GM19025 (cell line): ENCODE data around the gene TYW5.

Experiments used
- ATAC-seq: cut with Tn5 transposase; IDR thresholded peaks from one replicate; pipeline ENCODE4 v1.9.1; 2021; ENCODE audit warnings: mild to moderate bottlenecking, low read depth, moderate library complexity; ENCODE audit not compliant: unreplicated experiment

TYW5 gene

DNA sequence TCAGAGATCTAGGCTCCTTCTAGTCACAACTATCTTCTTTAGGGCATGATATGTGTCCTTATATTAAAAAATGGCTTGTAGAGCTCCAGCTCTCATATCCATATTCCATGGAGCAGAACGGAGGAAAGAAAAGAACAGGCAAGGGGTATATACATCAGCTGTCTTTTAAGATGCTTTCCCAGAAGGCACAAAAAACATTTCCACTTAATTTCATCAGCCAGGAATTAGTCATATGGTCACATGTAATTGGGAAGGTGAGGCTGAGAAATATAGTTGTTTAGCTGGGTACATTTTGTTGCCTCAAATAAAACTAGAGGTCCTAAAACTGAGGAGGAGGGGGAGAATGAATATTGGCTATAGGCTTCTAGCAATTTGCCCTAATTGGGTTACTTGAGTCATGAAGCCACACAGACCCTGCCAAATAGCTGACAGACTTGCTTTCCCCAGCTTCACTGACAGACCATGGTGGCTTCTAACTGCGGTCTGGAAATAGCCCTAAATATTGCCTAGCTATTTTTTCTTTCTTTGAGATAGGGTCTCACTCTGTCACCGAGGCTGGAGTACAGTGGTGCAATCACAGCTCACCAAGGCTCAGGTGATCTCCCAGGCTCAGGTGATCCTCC is 20.1 kb upstream of the TYW5 start:
- ATAC-seq: no peak

DNA sequence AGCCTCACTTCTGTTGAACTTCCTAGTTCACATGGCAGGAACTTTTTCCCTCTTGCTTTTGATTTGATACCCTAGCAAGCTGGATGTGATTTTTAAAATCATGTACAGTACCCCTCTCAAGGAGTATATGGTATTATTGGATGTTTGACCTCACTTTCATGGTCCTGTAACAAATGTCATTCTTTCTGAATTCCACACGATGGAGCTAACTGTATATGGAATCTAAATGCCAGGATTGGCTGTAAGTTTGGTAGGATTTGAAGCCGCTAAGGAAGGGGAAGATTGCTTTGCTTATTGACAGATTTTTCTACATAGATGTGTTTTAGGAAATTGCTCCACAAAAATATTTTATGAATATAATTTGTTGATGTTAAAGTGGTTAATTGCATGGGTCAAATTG is 18.4 kb upstream of the TYW5 start:
- no peak for ATAC-seq

DNA sequence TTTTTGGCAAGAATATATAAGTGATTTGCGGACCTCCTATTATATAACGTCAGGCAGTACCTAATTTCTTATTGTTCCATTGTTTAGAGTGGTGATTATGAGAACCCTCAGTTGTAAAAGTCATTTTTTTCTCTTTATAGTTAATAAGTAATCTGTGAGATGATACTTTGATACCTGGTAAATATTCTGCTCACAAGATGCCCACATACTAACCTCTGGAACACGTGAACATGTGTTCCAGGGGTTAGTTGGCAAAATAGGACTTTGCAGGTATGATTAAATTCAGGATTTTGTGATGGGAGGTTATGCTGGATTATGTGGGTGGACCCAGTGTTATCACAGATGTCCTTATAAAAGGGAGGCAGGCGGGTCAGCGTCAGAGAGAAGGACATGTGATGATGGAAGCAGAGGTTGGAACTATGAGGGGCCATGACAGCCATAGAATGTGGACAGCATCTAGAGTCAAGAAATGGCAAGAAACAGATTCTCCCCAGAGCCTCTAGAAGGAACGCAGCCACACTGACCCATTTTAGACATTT is 16.9 kb upstream of the TYW5 start:
- ATAC-seq: no peak

DNA sequence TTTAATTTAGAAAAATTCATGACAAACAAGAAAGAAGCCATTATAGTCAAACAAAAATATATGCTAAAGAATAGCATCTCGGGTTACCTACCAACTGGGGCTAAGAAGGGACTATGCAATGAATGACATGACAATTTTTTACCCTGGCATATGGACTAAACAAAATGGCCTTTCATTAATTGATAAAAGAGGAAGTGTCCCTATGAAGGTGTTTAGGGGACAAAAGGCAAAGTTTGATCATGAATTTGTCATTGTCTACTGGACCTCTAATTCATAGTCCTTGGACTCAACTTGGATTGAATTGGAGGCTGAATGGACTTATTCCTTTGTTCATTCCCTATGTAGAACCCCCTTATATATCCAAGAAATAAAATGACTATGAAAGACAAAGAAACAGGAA is 12.8 kb upstream of the TYW5 start:
- ATAC-seq: no peak

DNA sequence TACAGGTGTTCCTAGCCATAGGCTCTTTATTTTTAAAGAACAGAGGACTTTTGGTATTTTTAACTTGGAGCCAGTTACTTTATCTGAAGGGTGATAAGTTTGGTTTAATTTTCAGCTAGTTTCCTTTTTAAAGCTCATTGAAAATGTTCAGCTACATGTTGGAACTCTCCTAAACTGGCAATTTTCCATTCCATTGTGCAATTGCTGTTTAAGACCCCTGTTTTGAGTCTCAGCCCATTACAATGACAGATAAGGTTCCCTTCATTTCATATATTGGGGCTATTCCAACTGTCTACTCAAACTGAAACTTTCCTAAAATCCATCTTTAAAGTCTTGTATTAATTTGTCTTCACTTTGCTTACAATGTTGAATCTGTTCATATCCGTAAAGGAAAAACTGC is 11.7 kb upstream of the TYW5 start:
- ATAC-seq: no peak

DNA sequence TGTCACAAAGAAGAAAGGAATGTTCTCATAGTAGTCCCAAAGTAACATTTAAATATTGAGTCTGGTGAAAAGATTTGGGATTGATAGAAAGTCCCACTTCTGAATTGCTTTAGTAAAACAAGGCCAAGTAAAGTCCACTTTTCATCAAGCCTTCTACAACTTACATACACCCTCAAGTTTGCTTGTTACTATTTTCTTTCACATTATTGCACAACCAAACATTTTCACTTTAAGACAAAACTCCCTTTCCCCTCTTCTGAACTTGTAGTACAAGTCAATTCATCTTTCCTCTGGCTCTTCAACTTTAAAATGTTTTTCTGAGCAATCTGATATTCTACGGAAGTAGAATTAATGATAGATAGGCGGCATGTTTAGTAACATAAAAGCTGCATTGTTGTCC is 11.1 kb upstream of the TYW5 start:
- no peak for ATAC-seq

DNA sequence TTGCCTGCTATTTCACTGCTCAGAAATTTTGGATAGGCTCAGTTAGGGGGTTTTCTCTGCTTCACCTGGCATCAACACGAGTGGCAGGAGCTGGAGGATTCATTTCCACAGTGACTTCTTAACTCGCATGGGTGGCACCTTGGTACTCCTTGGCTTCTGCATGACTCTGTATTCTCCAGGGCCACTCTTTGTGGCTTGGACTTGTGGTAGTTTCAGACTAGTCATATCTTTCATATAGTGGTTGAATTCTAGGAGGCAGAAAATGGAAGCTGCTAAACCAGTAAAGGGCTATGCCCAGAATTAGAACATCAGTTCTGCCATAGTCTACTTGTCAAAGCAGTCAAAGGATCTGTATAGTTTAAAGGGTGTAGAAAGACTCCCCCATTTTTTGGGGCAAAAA is 6.9 kb upstream of the TYW5 start:
- no peak for ATAC-seq

DNA sequence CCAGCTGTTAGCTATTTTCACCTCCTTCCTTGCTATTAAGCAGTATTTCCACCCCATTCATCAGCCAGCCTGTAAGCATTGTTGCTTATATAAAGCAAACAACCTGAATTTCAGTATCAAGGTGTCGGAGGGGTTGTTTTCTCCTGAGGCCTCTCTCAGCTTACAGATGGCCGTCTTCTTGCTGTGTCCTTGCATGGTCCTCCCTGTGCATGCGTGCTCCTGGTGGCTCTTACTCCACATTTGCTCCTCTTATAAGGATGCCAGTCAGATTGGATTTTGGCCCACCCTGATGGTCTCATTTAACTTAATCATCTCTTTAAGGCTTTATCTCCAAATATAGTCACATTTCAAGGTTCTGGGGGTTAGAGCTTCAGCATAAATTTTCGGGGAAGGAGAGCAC is 2.7 kb upstream of the TYW5 start:
- no peak for ATAC-seq

DNA sequence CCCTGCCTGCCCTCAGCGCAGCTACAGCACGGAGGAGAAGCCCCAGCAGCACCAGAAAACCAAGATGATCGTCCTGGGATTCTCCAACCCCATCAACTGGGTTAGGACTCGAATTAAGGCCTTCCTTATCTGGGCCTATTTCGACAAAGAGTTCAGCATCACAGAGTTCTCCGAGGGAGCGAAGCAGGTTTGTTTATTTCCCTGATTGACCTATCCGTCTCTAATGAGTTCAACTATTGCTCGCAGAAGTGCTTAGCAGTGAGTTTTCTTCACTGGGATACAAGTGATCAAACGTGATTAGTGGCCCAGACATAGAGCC is 730 bp upstream of the TYW5 start:
- ATAC-seq: no peak

DNA sequence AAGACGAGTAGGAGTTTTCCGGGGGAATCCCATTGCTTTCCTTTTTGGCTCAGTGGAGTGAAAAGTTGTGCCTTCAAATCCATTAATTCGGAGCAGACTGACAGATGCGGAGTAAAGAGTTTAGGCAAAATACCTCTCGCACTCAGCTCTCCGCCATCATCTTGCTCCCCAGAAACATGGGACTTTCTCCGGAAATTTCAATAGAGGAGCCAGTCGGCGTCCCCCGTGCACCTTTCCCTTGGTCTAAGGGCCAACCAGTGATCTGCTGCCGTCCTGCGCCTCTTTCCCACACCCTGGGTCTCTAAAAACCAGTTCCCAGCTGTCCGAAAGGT is 318 bp downstream of the TYW5 start:
- ATAC-seq: peak; percentile 42

DNA sequence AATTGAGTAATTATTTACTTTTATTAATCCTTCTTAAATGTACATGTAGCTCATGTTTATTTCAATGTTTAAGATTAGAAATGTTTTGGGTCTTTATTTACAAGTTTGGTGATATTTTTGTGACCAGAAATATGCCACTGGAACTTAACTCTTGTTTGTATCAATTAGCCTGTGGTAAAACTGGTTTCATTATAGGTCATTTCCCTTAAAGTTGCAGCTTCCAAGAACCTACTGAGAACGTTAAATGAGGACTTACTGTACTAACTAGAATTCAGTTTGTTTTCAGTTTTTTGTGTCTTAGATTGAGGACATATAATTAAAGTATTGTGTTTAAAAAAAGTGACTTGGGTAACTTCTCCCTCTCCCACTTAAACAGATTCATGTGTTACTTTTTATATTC is 4.3 kb downstream of the TYW5 start:
- ATAC-seq: no peak

DNA sequence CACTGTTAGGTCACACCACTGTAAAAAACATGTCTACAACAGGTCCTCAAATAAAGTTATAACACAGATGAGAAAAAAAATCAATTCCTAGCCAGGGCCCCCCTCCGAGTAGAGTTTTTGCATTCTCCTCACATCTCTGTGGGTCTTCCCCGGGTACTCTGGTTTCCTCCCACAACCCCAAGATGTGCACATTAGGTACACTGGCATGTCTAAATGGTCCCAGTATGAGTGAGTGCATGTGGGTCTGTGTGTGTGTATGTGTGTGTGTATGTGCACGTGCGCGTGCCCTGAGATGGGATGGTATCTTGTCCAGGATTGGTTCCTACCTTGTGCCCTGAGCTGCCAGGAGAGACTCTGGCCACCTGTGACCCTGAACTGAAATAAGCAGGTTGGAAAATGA is 4.9 kb downstream of the TYW5 start:
- no peak for ATAC-seq

DNA sequence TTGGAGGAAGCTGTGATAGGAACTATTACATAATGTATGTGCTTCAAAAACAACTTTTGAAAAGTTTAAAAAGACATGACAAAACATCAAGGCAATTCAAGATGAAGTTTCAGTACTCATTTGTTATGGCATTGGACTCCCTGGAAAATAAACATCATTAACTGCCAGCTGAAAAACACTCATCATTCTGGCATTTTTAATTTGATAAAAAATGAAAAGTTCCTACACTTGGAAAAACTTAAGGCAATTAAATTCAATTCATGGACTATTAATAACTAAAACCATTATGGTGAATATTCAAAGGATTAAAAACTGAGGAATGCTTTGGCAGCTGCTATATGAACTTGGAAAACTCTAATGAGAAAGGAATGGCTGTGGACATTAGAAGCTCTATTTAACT is 8.5 kb downstream of the TYW5 start:
- no peak for ATAC-seq

DNA sequence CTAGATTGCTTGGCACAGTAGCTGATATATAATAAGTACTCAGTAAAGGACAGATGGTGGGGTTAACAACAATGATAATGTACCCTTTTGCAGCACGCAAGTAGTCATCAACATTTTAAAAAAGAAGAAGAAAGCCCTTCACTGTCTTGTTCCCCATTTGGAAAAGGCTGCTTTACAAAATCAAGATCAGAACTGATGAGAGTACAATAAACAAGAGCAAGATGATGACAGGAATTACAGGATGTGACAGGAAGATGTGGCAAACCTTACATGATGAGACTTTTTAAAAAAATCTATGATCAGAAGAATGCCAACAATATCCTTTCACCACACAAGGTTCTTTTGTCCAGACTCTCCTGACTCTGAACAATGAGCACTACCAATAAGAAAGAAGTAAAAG is 9.1 kb downstream of the TYW5 start:
- no peak for ATAC-seq

DNA sequence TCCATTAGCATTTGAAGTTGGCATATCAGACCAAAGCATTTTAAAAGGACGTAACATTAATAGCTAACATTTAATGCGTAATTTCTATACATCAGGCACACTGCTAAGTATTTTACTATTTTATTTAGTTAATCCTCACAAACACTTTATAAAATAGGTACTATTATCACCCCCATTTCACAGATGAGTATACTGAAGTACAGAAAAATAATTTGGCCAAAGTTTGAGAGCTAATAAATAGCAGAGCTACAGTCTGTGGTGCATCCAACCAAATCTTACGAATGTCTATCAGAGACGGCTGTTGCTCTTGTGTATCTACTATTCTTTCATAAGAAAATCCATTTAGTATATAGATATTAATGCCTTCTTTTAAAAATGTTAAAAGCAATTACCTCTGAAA is 11.9 kb downstream of the TYW5 start:
- no peak for ATAC-seq

DNA sequence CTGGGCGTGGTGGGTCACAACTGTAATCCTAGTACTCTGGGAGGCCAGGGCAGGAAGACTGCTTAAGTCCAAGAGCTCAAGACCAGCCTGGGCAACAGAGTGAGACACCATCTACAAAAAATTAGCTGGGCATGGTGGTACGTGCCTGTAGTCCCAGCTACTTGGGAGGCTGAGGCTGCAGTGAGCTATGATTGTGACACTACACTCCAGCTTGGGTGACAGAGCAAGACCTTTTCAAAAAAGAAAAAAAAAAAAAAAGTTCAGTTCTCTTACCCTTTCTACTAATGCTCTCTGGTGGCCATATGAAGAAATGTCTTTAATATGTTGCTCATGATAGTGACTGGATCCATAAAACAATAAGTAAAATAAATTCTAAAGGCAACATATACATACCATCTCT is 14.9 kb downstream of the TYW5 start:
- no peak for ATAC-seq

DNA sequence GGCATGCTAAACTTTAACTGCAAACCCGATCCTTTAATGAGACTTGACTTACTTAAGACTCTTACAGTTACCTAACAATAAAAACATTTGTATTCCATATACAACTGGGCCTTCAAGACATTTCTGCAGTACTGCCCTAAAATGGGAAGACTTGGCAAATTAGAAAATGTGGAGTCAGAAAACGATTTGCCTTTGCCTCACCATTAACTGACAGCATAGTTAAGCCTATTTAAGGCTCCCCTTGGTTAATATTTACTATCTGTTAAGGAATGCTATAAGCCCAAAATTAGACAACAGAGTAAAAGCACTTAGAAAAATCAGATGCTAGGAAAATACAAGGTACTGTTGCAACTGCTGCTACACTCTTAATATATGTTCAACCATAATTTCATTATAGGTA is 18.7 kb downstream of the TYW5 start:
- no peak for ATAC-seq

DNA sequence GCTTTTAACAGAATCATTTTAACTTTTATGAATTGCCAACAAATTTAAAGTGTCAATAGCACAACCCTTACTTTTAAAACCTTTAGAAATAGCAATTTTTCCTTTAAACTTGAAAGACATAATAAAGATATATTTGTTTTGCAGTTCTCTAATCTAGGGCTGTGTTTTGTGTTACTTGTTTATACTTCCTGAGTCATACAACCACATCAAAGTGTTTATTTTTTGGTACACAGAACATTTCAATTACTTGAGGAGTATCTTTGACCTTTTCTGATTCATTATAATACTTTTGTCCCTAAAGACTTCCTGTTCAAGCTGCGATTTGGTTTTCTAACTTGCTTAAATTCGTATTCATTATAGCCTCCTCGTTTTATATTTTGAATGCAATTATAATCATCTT is 21.8 kb downstream of the TYW5 start:
- no peak for ATAC-seq

DNA sequence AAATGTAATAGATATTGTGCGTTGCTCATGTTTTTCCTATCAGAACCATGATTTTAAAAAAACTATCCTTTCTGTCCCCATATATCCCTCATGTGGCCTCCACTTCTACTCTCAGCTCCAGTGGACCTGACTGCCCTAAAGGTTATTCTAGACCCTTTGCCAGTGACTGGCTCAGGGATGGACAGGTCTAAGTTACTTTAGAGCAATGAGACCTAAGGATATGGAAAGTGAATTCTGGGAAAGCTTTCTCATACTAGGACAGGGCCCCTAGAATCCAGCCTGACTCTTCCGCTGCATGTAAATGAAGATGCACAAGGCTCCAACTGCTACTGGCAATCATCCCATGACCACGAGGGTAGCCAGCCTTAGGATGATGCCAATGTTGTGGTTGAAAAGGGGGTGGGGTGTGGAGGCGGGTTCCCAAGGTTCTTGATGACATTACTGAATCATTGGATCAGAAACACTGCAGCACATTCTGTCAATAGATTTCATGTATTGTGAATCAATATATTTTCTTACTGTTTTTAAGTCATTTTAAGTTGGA is 22.9 kb downstream of the TYW5 start:
- ATAC-seq: no peak

DNA sequence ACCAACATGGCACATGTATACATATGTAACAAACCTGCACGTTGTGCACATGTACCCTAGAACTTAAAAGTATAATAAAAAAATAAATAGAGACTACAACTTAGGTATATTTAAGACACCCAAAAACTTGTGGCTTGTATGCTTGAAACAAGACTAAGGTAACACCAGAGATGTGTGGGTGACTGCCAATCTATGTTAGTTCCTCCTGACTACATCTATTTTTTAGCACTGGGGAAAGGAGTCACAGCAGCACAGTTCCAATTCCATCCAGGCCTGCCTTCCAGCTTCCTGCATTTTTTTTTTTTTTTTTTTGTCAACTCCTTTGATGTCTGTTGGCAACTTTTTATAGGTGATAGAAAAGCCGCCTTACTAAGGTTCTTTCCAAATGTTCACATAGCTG is 26.0 kb downstream of the TYW5 start:
- no peak for ATAC-seq

DNA sequence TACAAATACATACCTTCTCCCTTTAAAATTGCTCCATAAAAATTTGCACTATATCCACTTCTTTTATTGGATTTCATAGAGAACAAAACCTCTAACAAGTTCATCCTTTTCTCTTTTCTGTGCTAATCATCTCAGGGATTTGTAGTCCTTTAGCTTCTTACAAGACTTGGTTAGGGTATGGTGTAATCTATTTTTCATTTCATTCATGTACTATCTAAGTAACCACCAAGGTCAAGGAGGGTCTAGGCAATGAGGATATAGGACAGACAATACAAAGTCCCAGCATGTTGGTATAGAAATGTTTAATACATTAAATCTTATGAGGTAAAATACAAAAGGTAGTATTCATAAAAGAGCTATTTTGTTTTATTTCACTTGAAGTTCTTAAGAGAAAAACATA is 26.7 kb downstream of the TYW5 start:
- ATAC-seq: no peak

DNA sequence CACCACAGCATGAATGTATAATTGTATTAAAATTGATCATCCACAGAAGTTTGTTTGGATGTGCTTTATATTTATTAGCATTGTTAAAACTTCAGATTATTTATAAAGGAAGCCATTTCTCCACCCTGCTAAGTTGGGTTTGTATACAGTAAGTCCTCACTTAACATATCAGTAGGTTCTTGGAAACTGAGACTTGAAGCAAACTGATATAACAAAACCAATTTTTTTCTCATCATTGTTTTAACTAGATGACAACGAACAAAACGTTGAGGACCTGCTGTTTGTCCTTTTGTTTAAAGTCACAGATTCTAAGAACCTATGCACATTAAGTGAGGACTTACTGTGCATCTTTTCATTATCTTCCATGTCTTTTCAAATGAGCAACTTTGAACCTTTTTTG is 27.1 kb downstream of the TYW5 start:
- ATAC-seq: no peak

DNA sequence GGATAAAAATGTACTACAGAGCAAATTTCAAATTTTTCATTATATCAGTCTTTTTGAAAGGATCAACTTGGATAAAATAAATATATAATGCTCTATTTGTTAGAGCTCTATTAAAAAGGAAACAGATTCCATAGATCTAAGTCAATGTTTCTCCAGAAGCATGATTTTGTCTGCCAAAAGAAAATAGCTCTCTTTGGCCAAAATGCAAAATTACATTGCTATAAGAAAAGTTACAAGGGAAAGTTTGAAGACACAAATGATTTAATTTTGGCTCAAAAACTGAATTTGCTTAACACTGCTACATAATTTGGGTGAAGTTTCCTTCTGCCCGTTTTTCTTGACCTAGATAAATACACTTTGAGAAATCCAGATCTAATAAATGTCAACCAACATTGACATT is 28.5 kb downstream of the TYW5 start:
- ATAC-seq: no peak
